Mesenchymal stem cell (in vitro differentiated cells and primary cell): ENCODE measurements around the gene MYO1A.
A peak's percentile ranks its signal among the peaks of the same experiment; 100 is the strongest.

Experiments
- DNase-seq: peaks from one replicate; pipeline ENCODE4 v3.0.0-alpha.2; 2013
- H2AFZ ChIP-seq: one replicate; pipeline ENCODE4 v1.6.1; 2013; ENCODE audit warnings: low read depth, mild to moderate bottlenecking, control low read depth, inconsistent platforms, low read length, moderate library complexity
- H2AK5ac ChIP-seq: 2 replicates; pipeline ENCODE4 v1.6.1; 2013; ENCODE audit warnings: low read length, moderate library complexity, mild to moderate bottlenecking, inconsistent platforms; ENCODE audit not compliant: severe bottlenecking
- H2BK120ac ChIP-seq: one replicate; pipeline ENCODE4 v1.6.1; 2013; ENCODE audit warnings: low read depth, mild to moderate bottlenecking, inconsistent platforms, low read length, moderate library complexity
- H2BK12ac ChIP-seq, 2 experiments: one replicate each; pipeline ENCODE4 v1.6.1; 2013; ENCODE audit warnings: inconsistent platforms in 2 of 2, low read length in 2 of 2, mild to moderate bottlenecking in 2 of 2, moderate library complexity in 2 of 2, control low read depth in 1 of 2
- H2BK15ac ChIP-seq: one replicate; pipeline ENCODE4 v1.6.1; 2013; ENCODE audit warnings: mild to moderate bottlenecking, low read depth, inconsistent platforms; ENCODE audit not compliant: poor library complexity, severe bottlenecking
- H2BK5ac ChIP-seq: 2 replicates; pipeline ENCODE4 v1.6.1; 2013; ENCODE audit warnings: low read depth, mild to moderate bottlenecking, low read length, control low read depth, inconsistent platforms; ENCODE audit not compliant: poor library complexity, severe bottlenecking
- H3K14ac ChIP-seq, 2 experiments: one replicate each; pipeline ENCODE4 v1.6.1; 2013; ENCODE audit warnings: inconsistent platforms in 2 of 2, low read length in 2 of 2, control low read depth in 1 of 2, mild to moderate bottlenecking in 1 of 2, moderate library complexity in 1 of 2
- H3K18ac ChIP-seq, 2 experiments: one replicate each; pipeline ENCODE4 v1.6.1; 2013; ENCODE audit warnings: inconsistent platforms in 2 of 2, low read length in 2 of 2, control low read depth in 1 of 2, low read depth in 1 of 2, mild to moderate bottlenecking in 1 of 2
- H3K23ac ChIP-seq, 2 experiments: one replicate each; pipeline ENCODE4 v1.6.1; 2013; ENCODE audit warnings: inconsistent platforms in 2 of 2, low read length in 2 of 2, mild to moderate bottlenecking in 2 of 2, moderate library complexity in 2 of 2, control low read depth in 1 of 2
- H3K27ac ChIP-seq: 2 replicates; pipeline ENCODE4 v1.5.1; 2013; ENCODE audit warnings: mild to moderate bottlenecking, moderate library complexity, low read length, control low read depth, inconsistent platforms; ENCODE audit not compliant: poor library complexity, severe bottlenecking
- H3K27me3 ChIP-seq, 2 experiments: 2 replicates each; pipeline versions ENCODE4 v1.6.1 to v1.7.0; 2013; ENCODE audit warnings: low read length in 2 of 2, mild to moderate bottlenecking in 2 of 2, moderate library complexity in 2 of 2, control low read depth in 1 of 2, inconsistent platforms in 1 of 2; ENCODE audit not compliant: control insufficient read depth in 1 of 2, insufficient read depth in 1 of 2
- H3K36me3 ChIP-seq, 2 experiments: 2 replicates each; pipeline versions ENCODE4 v1.6.1 to v1.7.0; 2013; ENCODE audit warnings: low read length in 2 of 2, control low read depth in 1 of 2, inconsistent platforms in 1 of 2, low read depth in 1 of 2, mild to moderate bottlenecking in 1 of 2; ENCODE audit not compliant: insufficient read depth in 2 of 2, control insufficient read depth in 1 of 2
- H3K4ac ChIP-seq, 2 experiments: one replicate each; pipeline ENCODE4 v1.6.1; 2013; ENCODE audit warnings: inconsistent platforms in 2 of 2, low read length in 2 of 2, mild to moderate bottlenecking in 2 of 2, moderate library complexity in 2 of 2, control low read depth in 1 of 2, low read depth in 1 of 2
- H3K4me1 ChIP-seq: 2 replicates; pipeline ENCODE4 v1.6.1; 2013; ENCODE audit warnings: low read depth, low read length, control low read depth; ENCODE audit not compliant: control insufficient read depth, insufficient read depth
- H3K4me2 ChIP-seq: 2 replicates; pipeline ENCODE4 v1.6.1; 2013; ENCODE audit warnings: low read length, mild to moderate bottlenecking, inconsistent platforms; ENCODE audit not compliant: poor library complexity, severe bottlenecking
- H3K4me3 ChIP-seq, 2 experiments: 2 replicates each; pipeline versions ENCODE4 v1.5.1 to v1.7.0; 2013; ENCODE audit warnings: low read length in 2 of 2, mild to moderate bottlenecking in 2 of 2, control low read depth in 1 of 2, low read depth in 1 of 2; ENCODE audit not compliant: insufficient read depth in 1 of 2
- H3K79me1 ChIP-seq: replicated peaks from 2 replicates; pipeline ENCODE4 v1.6.1; 2013; ENCODE audit warnings: mild to moderate bottlenecking, control low read depth, low read length, inconsistent platforms; ENCODE audit not compliant: poor library complexity, severe bottlenecking
- H3K9ac ChIP-seq: 2 replicates; pipeline ENCODE4 v1.7.0; 2013; ENCODE audit warnings: mild to moderate bottlenecking, low read length, moderate library complexity
- H3K9me3 ChIP-seq: 2 replicates; pipeline ENCODE4 v1.7.0; 2013; ENCODE audit warnings: mild to moderate bottlenecking, low read length; ENCODE audit not compliant: control insufficient read depth
- H4K8ac ChIP-seq: one replicate; pipeline ENCODE4 v1.6.1; 2013; ENCODE audit warnings: inconsistent platforms, mild to moderate bottlenecking, low read length, moderate library complexity
- H4K91ac ChIP-seq: one replicate; pipeline ENCODE4 v1.6.1; 2013; ENCODE audit warnings: mild to moderate bottlenecking, low read length, inconsistent platforms
- WGBS: methylation state at CpG from one replicate; pipeline ENCODE4 v1.1.7; 2013; ENCODE audit warnings: mixed read lengths; 5-methylcytosine and 5-hydroxymethylcytosine counted together

MYO1A gene

GRCh38 chr12:57029457-57029856 lies 20.5 kb downstream of the MYO1A start:
- Histone ChIP-seq H3K18ac (no peak overlapping the region), H3K36me3 (no peaks in the 10 kb centered on the region), H4K91ac (no peak overlapping the region), H3K9me3 (no peaks in the 10 kb centered on the region), H3K14ac (no peak overlapping the region), H3K4me1 (peaks cover 2% of the 10 kb centered on the region), H3K9ac (no peak overlapping the region), H3K27me3 (peaks cover 70 to 88% of the 10 kb centered on the region in 2 experiments), H3K79me1 (no peaks in the 10 kb centered on the region), H2BK12ac (no peak overlapping the region), H3K27ac (no peak overlapping the region), H3K4me2 (no peak overlapping the region), H2AFZ (no peak overlapping the region), H3K4me3 (no peak overlapping the region), H3K4ac (no peak overlapping the region), H2BK5ac (no peak overlapping the region), H2BK15ac (no peak overlapping the region), H2AK5ac (no peak overlapping the region), H4K8ac (no peak overlapping the region), H3K23ac (no peak overlapping the region), H2BK120ac (no peak overlapping the region)
- 86% methylated on average over 7 of the region's 7 CpGs for WGBS
- no peak for DNase-seq

- no peaks in the 10 kb centered on the region for H3K9me3 ChIP-seq
- no peak overlapping the region for H3K18ac ChIP-seq
- no peak overlapping the region for H4K91ac ChIP-seq
- H2BK12ac ChIP-seq = no peak overlapping the region
- H3K79me1 ChIP-seq = no peaks in the 10 kb centered on the region
- H3K27me3 ChIP-seq = peaks cover 70 to 82% of the 10 kb centered on the region in 2 experiments
- no peak overlapping the region for H3K23ac ChIP-seq
- H2BK15ac ChIP-seq = no peak overlapping the region
- no peak overlapping the region for H3K4me2 ChIP-seq
- H3K4me1 ChIP-seq = peaks cover 2% of the 10 kb centered on the region
- no peak overlapping the region for H2BK5ac ChIP-seq
- no peak overlapping the region for H4K8ac ChIP-seq
- WGBS = 77% methylated on average over 2 of the region's 5 CpGs
- no peak overlapping the region for H2BK120ac ChIP-seq
- H3K14ac ChIP-seq = no peak overlapping the region
- no peak overlapping the region for H3K9ac ChIP-seq
- no peak overlapping the region for H3K27ac ChIP-seq
- no peak for DNase-seq
- H3K4me3 ChIP-seq = no peak overlapping the region
- no peak overlapping the region for H2AFZ ChIP-seq
- H3K36me3 ChIP-seq = no peaks in the 10 kb centered on the region
- no peak overlapping the region for H2AK5ac ChIP-seq
- H3K4ac ChIP-seq = no peak overlapping the region
Observed at GRCh38 chr12:57027805-57028153, 22.1 kb downstream of the MYO1A start.

GRCh38 chr12:57027011-57027804 lies 22.7 kb downstream of the MYO1A start:
- Histone ChIP-seq H3K9me3 (no peaks in the 10 kb centered on the region), H4K8ac (no peak overlapping the region), H2BK120ac (no peak overlapping the region), H3K9ac (no peak overlapping the region), H3K14ac (no peak overlapping the region), H3K36me3 (no peaks in the 10 kb centered on the region), H3K23ac (no peak overlapping the region), H2AFZ (peak overlapping the region; percentile 36), H3K4me3 (no peak overlapping the region), H3K79me1 (no peaks in the 10 kb centered on the region), H2AK5ac (no peak overlapping the region), H3K18ac (peak overlapping the region in 1 of 2 experiments; percentile 35), H2BK15ac (no peak overlapping the region), H2BK12ac (no peak overlapping the region), H3K4me1 (peaks cover 2% of the 10 kb centered on the region), H3K4me2 (no peak overlapping the region), H3K4ac (no peak overlapping the region), H2BK5ac (no peak overlapping the region), H3K27ac (no peak overlapping the region), H3K27me3 (peaks cover 70 to 76% of the 10 kb centered on the region in 2 experiments), H4K91ac (no peak overlapping the region)
- no peak for DNase-seq
- 66% methylated on average over 12 of the region's 13 CpGs for WGBS

- DNase-seq = no peak
- no peak overlapping the region for H2AK5ac ChIP-seq
- H4K8ac ChIP-seq = no peak overlapping the region
- no peak overlapping the region for H3K9ac ChIP-seq
- H3K4me3 ChIP-seq = no peak overlapping the region
- no peak overlapping the region for H2BK120ac ChIP-seq
- H3K36me3 ChIP-seq = no peaks in the 10 kb centered on the region
- H4K91ac ChIP-seq = no peak overlapping the region
- H2BK15ac ChIP-seq = no peak overlapping the region
- H3K23ac ChIP-seq = no peak overlapping the region
- H3K9me3 ChIP-seq = no peaks in the 10 kb centered on the region
- no peak overlapping the region for H2BK12ac ChIP-seq
- no peak overlapping the region for H3K14ac ChIP-seq
- H3K18ac ChIP-seq = no peak overlapping the region
- 88% methylated on average over 2 of the region's 2 CpGs for WGBS
- H3K27ac ChIP-seq = no peak overlapping the region
- no peak overlapping the region for H3K4ac ChIP-seq
- no peak overlapping the region for H3K4me2 ChIP-seq
- no peak overlapping the region for H2AFZ ChIP-seq
- H3K4me1 ChIP-seq = peaks cover 2% of the 10 kb centered on the region
- no peaks in the 10 kb centered on the region for H3K79me1 ChIP-seq
- peaks cover 56% of the 10 kb centered on the region in 2 experiments for H3K27me3 ChIP-seq
- H2BK5ac ChIP-seq = no peak overlapping the region
Observed at GRCh38 chr12:57025196-57025595, 24.7 kb downstream of the MYO1A start.
